HepG2 (cell line): ENCODE data around the gene ZNF526. TPM values are rescaled to one million over a fixed set of nuclear protein-coding genes. Genes with fewer than 3 reads are reported as not detected.

Experiments used
- AHDC1 ChIP-seq: sonication (generic); formaldehyde crosslinking; IDR thresholded peaks from 2 replicates; pipeline ENCODE4 v1.5.1; 2020; ENCODE audit warnings: mild to moderate bottlenecking, missing genetic modification reagents, borderline replicate concordance
- BHLHE40 ChIP-seq: IDR thresholded peaks from 2 replicates; pipeline ENCODE4 v1.6.1; 2011; ENCODE audit warnings: low read length, improper control_type of control experiment
- IRF1 ChIP-seq: sonication (generic); formaldehyde crosslinking; IDR thresholded peaks from 2 replicates; pipeline ENCODE4 v1.4.0; 2020; ENCODE audit warnings: low read depth, mild to moderate bottlenecking, missing genetic modification reagents
- POLR2AphosphoS5 ChIP-seq: IDR thresholded peaks from 2 replicates; pipeline ENCODE4 v1.6.1; 2012; ENCODE audit warnings: low read depth, low read length
- PRDM10 ChIP-seq: sonication (generic); formaldehyde crosslinking; IDR thresholded peaks from 2 replicates; pipeline ENCODE4 v1.4.0; 2020; ENCODE audit warnings: low read depth, missing genetic modification reagents
- ZNF142 ChIP-seq: sonication (generic); formaldehyde crosslinking; IDR thresholded peaks from 2 replicates; pipeline ENCODE4 v1.4.0; 2020; ENCODE audit warnings: missing genetic modification reagents
- ZNF382 ChIP-seq: sonication (generic); formaldehyde crosslinking; IDR thresholded peaks from 2 replicates; pipeline ENCODE4 v1.5.0; 2020; ENCODE audit warnings: missing genetic modification reagents, mild to moderate bottlenecking, borderline replicate concordance
- polyA plus RNA-seq, 8 experiments: library from polyadenylated mRNA; depleted of rRNA in 3 of 8; stranded (reverse) in 7 of 8; unstranded in 1 of 8; fragments of >200 nt; fragmentation: Illumina TruSeq in 4 of 8; extraction: Trizol in 4 of 8; gene quantifications; 2 replicates each; pipeline versions ENCODE4 v1.2.1 to v1.2.3, GENCODE V29; 2011 to 2016; ENCODE audit warnings: low read depth in 4 of 8, missing spikeins in 1 of 8, mixed read lengths in 1 of 8; ENCODE audit not compliant: insufficient read depth in 1 of 8
- total RNA-seq, 5 experiments: library from RNA; depleted of rRNA; stranded (reverse); fragments of >200 nt; fragmentation: Illumina TruSeq; extraction: Trizol; gene quantifications; 2 replicates each; pipeline ENCODE4 v1.2.3, GENCODE V29; 2016; ENCODE audit warnings: low read depth in 1 of 5
- TF ChIP-seq, protein P1 (sequence below): sonication (generic); formaldehyde crosslinking; conservative IDR thresholded peaks from 2 replicates; pipeline ENCODE4 v1.4.0; 2020; ENCODE audit warnings: missing genetic modification reagents

The ZNF526 gene
- total and polyA plus RNA-seq, 2 of the 13 experiments (the other 11 are each of a cell fraction or from before 2014, with no cell fraction given) = 3.3 to 8.4 TPM

DNA sequence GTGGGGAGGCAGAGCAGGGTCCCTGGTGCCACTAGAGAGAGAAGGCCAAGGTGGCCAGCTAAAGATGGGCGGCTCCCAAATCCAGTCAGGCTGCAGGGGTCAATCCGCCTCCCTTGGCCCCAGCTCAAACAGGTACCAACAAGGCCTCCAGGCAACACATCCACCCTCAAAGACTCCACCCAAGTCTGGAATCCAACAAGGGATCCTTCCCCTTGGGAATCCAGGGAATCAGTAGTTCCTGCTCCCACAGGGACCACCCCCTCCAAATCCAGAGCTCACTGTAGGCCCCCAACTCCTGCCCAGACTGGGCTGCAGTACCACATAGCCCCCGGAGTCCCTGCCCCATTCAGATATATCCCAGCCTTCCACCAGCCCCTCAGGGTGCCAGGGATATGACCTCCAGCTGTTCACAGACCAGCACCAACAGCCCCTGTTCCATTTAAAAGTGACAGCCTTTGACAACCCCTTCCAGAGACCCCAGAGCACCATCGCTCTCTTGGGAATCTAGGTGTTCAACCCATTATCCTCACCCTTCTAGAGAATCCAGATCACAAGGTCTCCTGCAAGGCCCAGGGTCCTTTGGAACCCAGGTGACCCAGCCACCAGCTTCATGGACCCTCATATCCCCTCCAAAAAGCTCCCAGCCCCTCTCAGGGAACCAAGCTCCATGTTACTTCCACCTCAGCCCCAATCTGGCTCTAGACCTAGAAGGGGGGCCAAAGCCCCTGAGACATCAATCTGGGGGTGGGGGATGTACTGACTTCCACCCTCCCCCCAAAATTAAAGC lies 31.7 kb downstream of the ZNF526 start (continued):
- TF ChIP-seq AHDC1 (CRISPR knock-in tag) (no peak), POLR2AphosphoS5 (0 out of 2 replicates have a peak, but pooled peaks have one; percentile 10), ZNF142 (no peak), IRF1 (no peak), PRDM10 (CRISPR knock-in tag) (no peak), BHLHE40 (no peak), ZNF382 (CRISPR knock-in tag) (no peak)
- TF ChIP-seq, protein P1, sequence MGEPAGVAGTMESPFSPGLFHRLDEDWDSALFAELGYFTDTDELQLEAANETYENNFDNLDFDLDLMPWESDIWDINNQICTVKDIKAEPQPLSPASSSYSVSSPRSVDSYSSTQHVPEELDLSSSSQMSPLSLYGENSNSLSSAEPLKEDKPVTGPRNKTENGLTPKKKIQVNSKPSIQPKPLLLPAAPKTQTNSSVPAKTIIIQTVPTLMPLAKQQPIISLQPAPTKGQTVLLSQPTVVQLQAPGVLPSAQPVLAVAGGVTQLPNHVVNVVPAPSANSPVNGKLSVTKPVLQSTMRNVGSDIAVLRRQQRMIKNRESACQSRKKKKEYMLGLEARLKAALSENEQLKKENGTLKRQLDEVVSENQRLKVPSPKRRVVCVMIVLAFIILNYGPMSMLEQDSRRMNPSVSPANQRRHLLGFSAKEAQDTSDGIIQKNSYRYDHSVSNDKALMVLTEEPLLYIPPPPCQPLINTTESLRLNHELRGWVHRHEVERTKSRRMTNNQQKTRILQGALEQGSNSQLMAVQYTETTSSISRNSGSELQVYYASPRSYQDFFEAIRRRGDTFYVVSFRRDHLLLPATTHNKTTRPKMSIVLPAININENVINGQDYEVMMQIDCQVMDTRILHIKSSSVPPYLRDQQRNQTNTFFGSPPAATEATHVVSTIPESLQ (CRISPR knock-in tag) = no peak
